Activated T-helper 2 cell treated with anti-CD3 and anti-CD28 coated beads, Interferon-gamma antibody, Interleukin-2, Interleukin-4, amounts not matched to agents 10 μg/mL and 5 μg/mL and 100 μg/mL, durations not matched to agents 14 hours and 24 hours and 36 hours (primary cell): ENCODE measurements around the gene BTN3A1. TPM values are rescaled to one million over a fixed set of nuclear protein-coding genes. Genes with fewer than 3 reads are reported as not detected.
"Not testable (repeated sequence)": the region's sequence is repeated elsewhere in the genome, so short reads cannot be mapped to it uniquely, and the experiment has no call there.

Experiments used
- DNase-seq: peaks from one replicate; pipeline ENCODE4 v3.0.0; 2021; ENCODE audit warnings: low spot score
- H3K27ac Mint-ChIP-seq: one replicate; pipeline ENCODE4 v1.8.0; 2021; ENCODE audit warnings: mixed read lengths
- H3K27me3 Mint-ChIP-seq: one replicate; pipeline ENCODE4 v1.8.0; 2021; ENCODE audit warnings: low read depth, mixed read lengths
- H3K36me3 Mint-ChIP-seq: one replicate; pipeline ENCODE4 v1.8.0; 2021; ENCODE audit warnings: low read depth, mixed read lengths
- H3K4me1 Mint-ChIP-seq: one replicate; pipeline ENCODE4 v1.8.0; 2021; ENCODE audit warnings: low read depth, mixed read lengths
- H3K4me3 Mint-ChIP-seq: one replicate; pipeline ENCODE4 v1.8.0; 2021; ENCODE audit warnings: low read depth, mild to moderate bottlenecking, moderate library complexity, mixed read lengths
- H3K9me3 Mint-ChIP-seq: one replicate; pipeline ENCODE4 v1.8.0; 2021; ENCODE audit warnings: mixed read lengths
- intact Hi-C: fragments of 100-400 bp; cut with micrococcal nuclease; formaldehyde crosslinking; loops from one replicate; pipeline ENCODE4 v1.15.1; 2023
- total RNA-seq: library from RNA; stranded (reverse); gene quantifications from 2 replicates; pipeline ENCODE4 v1.2.3, GENCODE V29; 2022

BTN3A1 gene
- 34.8 and 38.6 TPM in 2 replicates for total RNA-seq

DNA sequence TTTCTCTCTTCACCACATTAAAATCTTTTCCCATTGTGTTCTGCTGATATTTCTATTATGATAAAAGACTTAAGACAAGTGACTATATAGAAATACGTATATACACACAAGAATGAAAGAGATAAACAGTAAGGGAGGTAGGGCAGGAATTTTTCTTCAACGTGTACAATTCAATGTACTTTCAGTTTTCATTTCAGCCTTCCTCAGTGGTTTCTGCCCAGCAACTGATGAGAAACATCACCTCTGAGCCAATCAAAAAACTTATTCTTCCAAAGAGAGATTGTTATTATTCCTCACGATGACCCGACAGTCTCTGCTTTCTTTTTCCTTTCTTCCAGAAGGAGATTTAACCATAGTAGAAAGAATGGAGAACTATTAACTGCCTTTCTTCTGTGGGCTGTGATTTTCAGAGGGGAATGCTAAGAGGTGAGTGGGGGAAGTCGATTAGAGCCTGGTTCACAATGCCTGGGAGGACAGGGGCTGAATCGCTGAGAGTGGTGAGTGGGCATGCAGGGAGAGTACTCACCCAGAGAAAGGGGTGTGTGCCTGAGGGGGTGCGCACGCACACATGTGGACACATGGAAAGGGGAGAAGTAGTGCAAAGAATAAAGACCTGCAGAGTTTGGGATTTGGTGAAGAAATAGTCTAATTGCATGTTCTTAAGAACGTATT, at the start of gene BTN3A1:
Gene BTN3A1, plus strand, starts transcription at position 289 of the 672 bp plus-strand sequence. CDS start 3,289 bp downstream, outside the sequence.
- Mint-ChIP-seq H3K27me3 (no peaks in the 10 kb centered on the region), H3K4me3 (peak within 1 kb of the TSS; percentile 93), H3K4me1 (peaks cover 39% of the 10 kb centered on the region), H3K9me3 (no peaks in the 10 kb centered on the region), H3K36me3 (peaks cover 35% of the 10 kb centered on the region), H3K27ac (peak within 1 kb of the TSS; percentile 98)
- intact Hi-C loops: loop anchor here (1.0 to 5.0 kb wide), 4 partner anchors 37 to 135 kb away; partner anchors contain the start of genes BTN3A2 and HMGN4
- peak; percentile 51 for DNase-seq

- DNase-seq: no peak
- Mint-ChIP-seq H3K4me3 (no peak overlapping the region), H3K9me3 (no peaks in the 10 kb centered on the region), H3K4me1 (peaks cover 11% of the 10 kb centered on the region), H3K27me3 (no peaks in the 10 kb centered on the region), H3K36me3 (no peaks in the 10 kb centered on the region), H3K27ac (no peak overlapping the region)
- intact Hi-C loops: no loop called here
These were observed 49.8 kb upstream of the BTN3A1 start for GRCh38 chr6:26352315-26352714.

- peaks cover 19% of the 10 kb centered on the region for H3K4me1 Mint-ChIP-seq
- intact Hi-C loops: no loop called here
These were observed 47.9 kb upstream of the BTN3A1 start for GRCh38 chr6:26354162-26354561.

DNA sequence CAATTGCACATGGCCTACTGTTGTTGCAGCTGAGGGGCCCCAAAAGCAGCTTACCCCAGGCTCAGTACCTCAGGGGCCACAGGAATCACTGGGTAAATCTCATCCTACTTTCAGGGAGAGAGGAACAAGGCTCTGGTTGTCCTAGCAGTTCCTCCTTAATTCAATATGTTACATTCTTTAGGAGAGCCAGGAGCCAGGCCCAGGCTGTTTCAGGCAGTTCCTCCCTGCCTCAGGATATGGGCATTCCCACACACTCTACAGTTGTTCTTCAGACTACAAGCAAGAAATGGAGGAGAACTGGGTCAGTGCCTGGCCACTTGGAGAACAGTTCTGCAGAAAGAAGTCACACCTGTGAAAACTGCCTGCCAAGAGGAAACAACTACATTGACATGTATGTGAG, 46.7 kb upstream of the BTN3A1 start:
- Mint-ChIP-seq H3K27me3 (no peaks in the 10 kb centered on the region), H3K9me3 (no peaks in the 10 kb centered on the region), H3K4me1 (peaks cover 21% of the 10 kb centered on the region), H3K4me3 (no peak overlapping the region), H3K36me3 (no peaks in the 10 kb centered on the region), H3K27ac (no peak overlapping the region)
- no peak for DNase-seq
- intact Hi-C loops: no loop called here

More at GRCh38 chr6:26354162-26354561, 47.9 kb upstream of the BTN3A1 start:
- Mint-ChIP-seq H3K27me3 (no peaks in the 10 kb centered on the region), H3K27ac (no peak overlapping the region), H3K4me3 (no peak overlapping the region), H3K9me3 (no peaks in the 10 kb centered on the region), H3K36me3 (no peaks in the 10 kb centered on the region)
- DNase-seq: no peak

- DNase-seq, intact Hi-C loops, H3K27ac Mint-ChIP-seq, H3K4me3 Mint-ChIP-seq, H3K9me3 Mint-ChIP-seq, H3K27me3 Mint-ChIP-seq, H3K36me3 Mint-ChIP-seq: not testable (repeated sequence)
- H3K4me1 Mint-ChIP-seq: peaks cover 33% of the 10 kb centered on the region
These were observed 44.5 kb upstream of the BTN3A1 start for GRCh38 chr6:26357543-26357942.

DNA sequence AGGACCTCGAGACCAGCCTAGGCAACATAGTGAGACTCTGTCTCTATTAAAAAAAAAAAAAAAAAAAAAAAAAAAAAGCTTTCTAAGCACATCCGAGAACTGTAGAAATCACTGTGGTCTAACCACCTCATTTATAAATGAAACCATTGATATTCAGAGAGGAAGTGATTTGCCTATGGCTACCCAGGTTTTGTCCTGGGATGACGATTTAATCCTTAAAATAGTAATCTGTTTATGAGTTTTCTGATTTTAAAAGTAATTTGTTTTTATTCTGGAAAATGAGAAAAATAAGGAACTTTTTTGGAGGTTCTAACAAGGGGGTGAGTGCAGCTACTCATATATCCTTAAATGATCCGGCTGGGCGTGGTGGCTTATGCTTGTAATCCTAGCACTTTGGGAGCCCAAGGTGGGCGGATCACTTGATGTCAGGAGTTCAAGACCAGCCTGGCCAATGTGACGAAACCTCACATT, 43.5 kb upstream of the BTN3A1 start:
- no peak overlapping the region for H3K27ac Mint-ChIP-seq
- no peaks in the 10 kb centered on the region for H3K27me3 Mint-ChIP-seq
- no peaks in the 10 kb centered on the region for H3K9me3 Mint-ChIP-seq
- DNase-seq: no peak
- H3K36me3 Mint-ChIP-seq: no peaks in the 10 kb centered on the region
- H3K4me3 Mint-ChIP-seq: no peak overlapping the region
- peaks cover 40% of the 10 kb centered on the region for H3K4me1 Mint-ChIP-seq
- intact Hi-C loops: no loop called here

DNA sequence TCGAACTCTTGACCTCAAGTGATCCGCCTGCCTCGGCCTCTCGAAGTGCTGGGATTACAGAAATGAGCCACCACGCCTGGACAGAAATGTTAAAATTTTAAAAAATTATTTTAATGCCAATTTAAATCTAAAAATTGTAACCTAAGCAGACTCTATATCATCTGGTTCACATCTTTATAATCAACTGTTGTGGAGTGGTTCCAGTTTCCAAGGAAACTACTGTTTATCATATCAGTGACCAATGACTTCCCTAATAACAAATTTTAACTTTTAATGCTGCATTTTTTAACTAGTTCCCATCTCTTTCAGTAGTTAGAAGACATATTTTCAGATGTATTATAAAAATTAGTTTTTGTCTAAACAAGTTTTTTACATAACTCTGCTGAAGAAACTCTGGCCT, 42.3 kb upstream of the BTN3A1 start:
- H3K27ac Mint-ChIP-seq: no peak overlapping the region
- no peaks in the 10 kb centered on the region for H3K36me3 Mint-ChIP-seq
- no peak overlapping the region for H3K4me3 Mint-ChIP-seq
- H3K4me1 Mint-ChIP-seq: peaks cover 42% of the 10 kb centered on the region
- no peaks in the 10 kb centered on the region for H3K9me3 Mint-ChIP-seq
- intact Hi-C loops: no loop called here
- H3K27me3 Mint-ChIP-seq: no peaks in the 10 kb centered on the region
- no peak for DNase-seq

DNA sequence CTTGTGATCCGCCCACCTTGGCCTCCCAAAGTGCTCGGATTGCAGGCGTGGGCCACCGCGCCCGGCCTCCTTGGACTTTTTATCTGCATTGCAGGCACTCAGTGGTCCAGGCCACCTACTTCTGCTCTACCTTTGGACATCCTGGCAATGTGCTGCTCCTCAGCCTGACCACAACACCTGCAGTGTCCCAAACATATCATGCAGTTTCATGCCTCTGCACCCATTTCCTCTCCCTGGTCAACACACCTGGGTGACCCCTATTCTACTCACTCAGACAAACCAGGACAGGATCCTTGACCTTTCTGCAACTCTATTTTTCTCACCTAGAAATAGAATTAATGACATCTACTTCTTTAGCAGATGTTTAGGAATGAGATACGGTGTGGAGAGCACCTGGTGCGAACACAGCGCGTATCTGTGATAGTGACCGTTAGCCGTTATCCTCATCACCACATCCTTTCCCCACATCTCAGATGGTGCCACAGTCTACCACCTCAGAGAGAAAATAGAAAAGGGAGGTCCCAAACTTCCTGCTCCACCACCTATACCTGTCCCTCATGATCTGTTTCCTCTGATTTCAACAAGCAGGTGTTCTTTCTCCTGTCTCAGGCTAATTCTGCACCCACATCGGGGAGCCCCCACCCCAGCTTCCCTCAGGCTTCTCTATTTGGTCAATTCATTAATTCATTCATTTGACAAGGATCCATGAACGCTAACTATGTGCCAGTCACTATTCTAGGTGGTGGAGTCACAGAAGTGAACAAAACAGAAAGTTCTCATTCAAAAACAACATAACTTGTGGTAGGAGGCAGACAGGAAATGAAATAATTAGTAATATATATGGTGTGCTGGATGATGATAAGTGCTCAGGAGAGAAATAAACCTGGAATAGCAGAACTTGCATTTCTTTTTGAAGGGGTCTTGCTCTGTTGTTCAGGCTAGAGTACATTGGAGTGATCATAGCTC, 41.3 kb upstream of the BTN3A1 start:
- Mint-ChIP-seq H3K9me3 (no peaks in the 10 kb centered on the region), H3K4me1 (peaks cover 40% of the 10 kb centered on the region), H3K27ac (peak overlapping the region; percentile 64), H3K4me3 (peak overlapping the region; percentile 37), H3K27me3 (no peaks in the 10 kb centered on the region), H3K36me3 (no peaks in the 10 kb centered on the region)
- no peak for DNase-seq
- intact Hi-C loops: no loop called here

DNA sequence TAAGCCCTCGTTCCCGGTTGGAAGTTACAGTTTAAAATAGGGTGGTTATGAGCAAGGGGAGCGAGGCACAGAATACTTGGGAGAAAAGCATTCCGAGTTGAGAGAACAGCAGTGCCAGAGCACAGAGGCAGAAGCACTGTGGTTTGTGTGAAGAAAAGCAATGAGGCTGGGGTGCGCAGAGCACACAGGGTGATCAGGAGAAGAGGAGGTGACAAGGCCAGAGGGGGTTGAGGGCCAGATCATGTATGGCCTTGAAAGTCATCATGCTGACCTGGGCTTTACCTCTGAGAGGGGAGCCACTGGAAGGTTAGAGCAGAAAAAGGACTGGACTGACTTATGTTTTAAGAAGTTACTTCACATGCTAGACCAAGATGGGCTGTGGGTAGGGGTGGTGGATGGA, 40.5 kb upstream of the BTN3A1 start:
- H3K9me3 Mint-ChIP-seq: no peaks in the 10 kb centered on the region
- no peaks in the 10 kb centered on the region for H3K27me3 Mint-ChIP-seq
- no peak for DNase-seq
- no peaks in the 10 kb centered on the region for H3K36me3 Mint-ChIP-seq
- H3K4me3 Mint-ChIP-seq: no peak overlapping the region
- H3K4me1 Mint-ChIP-seq: peaks cover 42% of the 10 kb centered on the region
- intact Hi-C loops: no loop called here
- H3K27ac Mint-ChIP-seq: peak overlapping the region; percentile 10

DNA sequence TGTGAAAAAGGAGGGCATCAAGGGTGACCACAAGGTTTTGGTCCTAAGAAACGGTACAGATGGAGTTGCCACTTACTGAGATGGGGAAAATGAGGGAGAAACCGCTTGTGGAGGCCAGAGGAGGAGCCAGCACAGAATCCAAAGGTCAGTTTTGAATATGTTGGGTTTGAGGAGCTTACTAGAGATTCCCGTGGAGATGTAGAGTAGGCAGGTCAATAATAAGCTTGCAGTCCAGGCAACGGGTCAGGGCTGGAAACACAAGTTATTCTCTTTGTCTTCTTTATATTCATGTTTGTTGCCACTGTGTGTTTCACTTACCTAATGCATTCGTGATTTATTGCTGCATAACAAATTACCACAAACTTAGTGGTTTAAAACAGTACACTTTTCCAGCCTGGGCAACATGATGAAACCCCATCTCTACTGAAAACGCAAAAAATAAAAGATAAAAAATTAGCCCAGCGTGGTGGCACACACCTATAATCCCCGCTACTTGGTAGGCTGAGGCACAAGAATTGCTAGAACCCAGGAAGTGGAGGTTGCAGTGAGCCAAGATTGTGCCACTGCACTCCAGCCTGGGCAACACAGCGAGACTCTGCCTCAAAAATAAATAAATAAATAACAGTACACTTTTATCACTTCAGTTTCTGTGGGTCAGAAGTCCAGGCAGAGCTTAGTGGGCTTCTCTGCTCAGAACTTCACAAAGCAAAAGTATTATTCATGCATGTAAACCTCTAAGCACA, 39.8 kb upstream of the BTN3A1 start:
- no peaks in the 10 kb centered on the region for H3K27me3 Mint-ChIP-seq
- intact Hi-C loops: no loop called here
- peaks cover 2% of the 10 kb centered on the region for H3K36me3 Mint-ChIP-seq
- no peak for DNase-seq
- peaks cover 47% of the 10 kb centered on the region for H3K4me1 Mint-ChIP-seq
- no peaks in the 10 kb centered on the region for H3K9me3 Mint-ChIP-seq
- H3K4me3 Mint-ChIP-seq: no peak overlapping the region
- H3K27ac Mint-ChIP-seq: peak overlapping the region; percentile 28

DNA sequence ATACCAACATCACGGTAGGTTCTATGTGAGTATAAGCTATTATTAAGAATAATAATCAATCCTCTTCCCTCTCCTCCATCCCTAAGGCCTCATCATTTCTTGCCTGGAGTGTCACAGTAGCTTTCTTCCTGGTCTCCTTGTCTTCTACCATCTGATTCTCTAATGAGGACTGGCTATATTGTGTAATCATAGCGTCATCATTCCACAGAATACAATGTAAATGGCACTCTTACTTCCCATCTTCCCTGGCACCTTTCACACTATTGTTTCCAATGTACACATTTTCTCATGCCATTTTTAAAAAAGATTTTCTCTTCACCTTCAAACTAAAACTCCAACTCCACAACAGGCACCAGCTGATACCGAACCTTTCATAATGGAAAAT, 39.2 kb upstream of the BTN3A1 start:
- DNase-seq: no peak
- H3K4me3 Mint-ChIP-seq: no peak overlapping the region
- H3K9me3 Mint-ChIP-seq: no peaks in the 10 kb centered on the region
- no peak overlapping the region for H3K27ac Mint-ChIP-seq
- no peaks in the 10 kb centered on the region for H3K27me3 Mint-ChIP-seq
- H3K4me1 Mint-ChIP-seq: peaks cover 51% of the 10 kb centered on the region
- H3K36me3 Mint-ChIP-seq: peaks cover 7% of the 10 kb centered on the region
- intact Hi-C loops: no loop called here

- no peak overlapping the region for H3K4me3 Mint-ChIP-seq
- no peak overlapping the region for H3K27ac Mint-ChIP-seq
- H3K27me3 Mint-ChIP-seq: no peaks in the 10 kb centered on the region
- H3K9me3 Mint-ChIP-seq: no peaks in the 10 kb centered on the region
- DNase-seq: no peak
- peaks cover 52% of the 10 kb centered on the region for H3K4me1 Mint-ChIP-seq
- intact Hi-C loops: loop anchor here (1.0 kb wide), 2 partner anchors 22 to 110 kb away; no protein-coding TSS in a partner anchor
- H3K36me3 Mint-ChIP-seq: peaks cover 15% of the 10 kb centered on the region
These were observed 38.0 kb upstream of the BTN3A1 start for GRCh38 chr6:26363882-26364701.
